ENCODE data around the gene PMEPA1. TPM values are rescaled to one million over a fixed set of nuclear protein-coding genes. Genes with fewer than 3 reads are reported as not detected.
A peak's percentile ranks its signal among the peaks of the same experiment; 100 is the strongest.

The PMEPA1 gene
- total and polyA plus RNA-seq, 2 experiments from 2014 or later: 7.3 to 15.4 TPM

- no peak overlapping the region for H3K27ac ChIP-seq (ENCODE audit: low read depth)
- H3K27me3 ChIP-seq (ENCODE audit: insufficient read depth): no peaks in the 10 kb centered on the region
- H3K36me3 Mint-ChIP-seq (ENCODE audit: low read depth): peaks cover 6% of the 10 kb centered on the region
- DNase-seq (ENCODE audit: low spot score): no peak
- ATAC-seq: no peak
- no peaks in the 10 kb centered on the region for H3K36me3 ChIP-seq (ENCODE audit: insufficient read depth)
- no peak overlapping the region for H3K4me3 ChIP-seq
- peaks cover 44% of the 10 kb centered on the region for H4K20me1 ChIP-seq (replicated peaks; ENCODE audit: insufficient read depth)
- H3K4me1 Mint-ChIP-seq: peaks cover 81% of the 10 kb centered on the region
- H3K9me3 Mint-ChIP-seq: no peaks in the 10 kb centered on the region
- peaks cover 100% of the 10 kb centered on the region for H3K79me2 ChIP-seq (replicated peaks; ENCODE audit: insufficient read depth)
- peaks cover 52% of the 10 kb centered on the region for H3K4me1 ChIP-seq (ENCODE audit: insufficient read depth)
- peak overlapping the region; percentile 20; the same call in 2 of the 3 replicates for H3K4me3 Mint-ChIP-seq
- TF ChIP-seq ZNF114 (CRISPR knock-in tag; IDR thresholded peaks at IDR 0.05): no peak
- TF ChIP-seq, protein P1, sequence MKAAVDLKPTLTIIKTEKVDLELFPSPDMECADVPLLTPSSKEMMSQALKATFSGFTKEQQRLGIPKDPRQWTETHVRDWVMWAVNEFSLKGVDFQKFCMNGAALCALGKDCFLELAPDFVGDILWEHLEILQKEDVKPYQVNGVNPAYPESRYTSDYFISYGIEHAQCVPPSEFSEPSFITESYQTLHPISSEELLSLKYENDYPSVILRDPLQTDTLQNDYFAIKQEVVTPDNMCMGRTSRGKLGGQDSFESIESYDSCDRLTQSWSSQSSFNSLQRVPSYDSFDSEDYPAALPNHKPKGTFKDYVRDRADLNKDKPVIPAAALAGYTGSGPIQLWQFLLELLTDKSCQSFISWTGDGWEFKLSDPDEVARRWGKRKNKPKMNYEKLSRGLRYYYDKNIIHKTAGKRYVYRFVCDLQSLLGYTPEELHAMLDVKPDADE (IDR thresholded peaks at IDR 0.05): no peak
- no peak for TF ChIP-seq CREB1 (CRISPR knock-in tag; IDR thresholded peaks at IDR 0.05; ENCODE audit: low read depth)
- TF ChIP-seq ZNF462 (CRISPR knock-in tag; IDR thresholded peaks at IDR 0.05): no peak
- TF ChIP-seq, protein P2, sequence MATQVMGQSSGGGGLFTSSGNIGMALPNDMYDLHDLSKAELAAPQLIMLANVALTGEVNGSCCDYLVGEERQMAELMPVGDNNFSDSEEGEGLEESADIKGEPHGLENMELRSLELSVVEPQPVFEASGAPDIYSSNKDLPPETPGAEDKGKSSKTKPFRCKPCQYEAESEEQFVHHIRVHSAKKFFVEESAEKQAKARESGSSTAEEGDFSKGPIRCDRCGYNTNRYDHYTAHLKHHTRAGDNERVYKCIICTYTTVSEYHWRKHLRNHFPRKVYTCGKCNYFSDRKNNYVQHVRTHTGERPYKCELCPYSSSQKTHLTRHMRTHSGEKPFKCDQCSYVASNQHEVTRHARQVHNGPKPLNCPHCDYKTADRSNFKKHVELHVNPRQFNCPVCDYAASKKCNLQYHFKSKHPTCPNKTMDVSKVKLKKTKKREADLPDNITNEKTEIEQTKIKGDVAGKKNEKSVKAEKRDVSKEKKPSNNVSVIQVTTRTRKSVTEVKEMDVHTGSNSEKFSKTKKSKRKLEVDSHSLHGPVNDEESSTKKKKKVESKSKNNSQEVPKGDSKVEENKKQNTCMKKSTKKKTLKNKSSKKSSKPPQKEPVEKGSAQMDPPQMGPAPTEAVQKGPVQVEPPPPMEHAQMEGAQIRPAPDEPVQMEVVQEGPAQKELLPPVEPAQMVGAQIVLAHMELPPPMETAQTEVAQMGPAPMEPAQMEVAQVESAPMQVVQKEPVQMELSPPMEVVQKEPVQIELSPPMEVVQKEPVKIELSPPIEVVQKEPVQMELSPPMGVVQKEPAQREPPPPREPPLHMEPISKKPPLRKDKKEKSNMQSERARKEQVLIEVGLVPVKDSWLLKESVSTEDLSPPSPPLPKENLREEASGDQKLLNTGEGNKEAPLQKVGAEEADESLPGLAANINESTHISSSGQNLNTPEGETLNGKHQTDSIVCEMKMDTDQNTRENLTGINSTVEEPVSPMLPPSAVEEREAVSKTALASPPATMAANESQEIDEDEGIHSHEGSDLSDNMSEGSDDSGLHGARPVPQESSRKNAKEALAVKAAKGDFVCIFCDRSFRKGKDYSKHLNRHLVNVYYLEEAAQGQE (IDR thresholded peaks at IDR 0.05; ENCODE audit: unreplicated experiment): no peak
- TF ChIP-seq STAT1 (IDR thresholded peaks at IDR 0.05; ENCODE audit: unreplicated experiment): no peak
- TF ChIP-seq ZNF331 (CRISPR knock-in tag; IDR thresholded peaks at IDR 0.05; ENCODE audit: low read depth): no peak
- TF ChIP-seq EZH2 (IDR thresholded peaks at IDR 0.05; ENCODE audit: low read depth, unreplicated experiment): no peak
- TF ChIP-seq POLR2AphosphoS5 (IDR thresholded peaks at IDR 0.05; ENCODE audit: low read depth): no peak
- no peak for TF ChIP-seq EZH2phosphoT487 (IDR thresholded peaks at IDR 0.05; ENCODE audit: unreplicated experiment)
- TF ChIP-seq JUNB (IDR thresholded peaks at IDR 0.05; ENCODE audit: unreplicated experiment): no peak
- no peak for TF ChIP-seq CTCF (conservative IDR thresholded peaks at IDR 0.05; ENCODE audit: low read depth in 2 of 2)
- no peak for TF ChIP-seq NANOG (IDR thresholded peaks at IDR 0.05; ENCODE audit: borderline replicate concordance)
- H3K4me2 ChIP-seq: peak overlapping the region; percentile 50
- no peak overlapping the region for H3K27ac Mint-ChIP-seq
- no peaks in the 10 kb centered on the region for H3K9me2 ChIP-seq (ENCODE audit: insufficient read depth)
- H3F3A ChIP-seq (replicated peaks; ENCODE audit: low read depth): no peaks in the 10 kb centered on the region
- peaks cover 6% of the 10 kb centered on the region for H3K27me3 Mint-ChIP-seq (ENCODE audit: insufficient read depth, low read depth, poor library complexity)
- no peak overlapping the region for H2AFZ ChIP-seq
Measured at GRCh38 chr20:57677584-57677982, 32.2 kb downstream of the PMEPA1 start.

Measured in GM23338 (cell line).